Adrenal gland (tissue), 5 donors: ENCODE data around the gene ADCY5.

ENCODE experiments used
- CTCF ChIP-seq, 6 experiments: fragments of 450-650 bp in 4 of 6; fragments of 200-600 bp in 2 of 6; sonication (generic) in 1 of 6; IDR thresholded peaks; 1 replicate in 5 of 6; 2 replicates in 1 of 6; pipeline versions ENCODE4 v1.5.1 to v1.8.0; 2016 to 2021; ENCODE audit warnings: antibody characterized with exemption in 6 of 6, mild to moderate bottlenecking in 2 of 6, moderate library complexity in 1 of 6
- POLR2A ChIP-seq, 2 donors: fragments of 450-650 bp; IDR thresholded peaks; one replicate each; pipeline ENCODE4 v1.6.1; 2017; ENCODE audit warnings: antibody characterized with exemption in 2 of 2, mild to moderate bottlenecking in 2 of 2, moderate library complexity in 1 of 2
- donor health status: DM: no; HTN: no; CAD: no.

GRCh38 chr3:123244128-123244527, 204.8 kb downstream of the ADCY5 start:
- TF ChIP-seq CTCF (IDR thresholded peaks at IDR 0.05) (no peak), POLR2A (IDR thresholded peaks at IDR 0.05) (no peak)
